SJCRH30 (cell line): ENCODE results near the gene RAI14. TPM values are rescaled to one million over a fixed set of nuclear protein-coding genes. Genes with fewer than 3 reads are reported as not detected.

Experiments
- DNase-seq, 2 experiments: peaks; one replicate each; pipeline ENCODE4 v3.0.0-alpha.2; 2015 to 2020
- H3K27ac ChIP-seq: fragments of 250-450 bp; sonication (Bioruptor Pico); 2 replicates; pipeline ENCODE4 v1.5.1; 2020; ENCODE audit warnings: mild to moderate bottlenecking, moderate library complexity
- H3K27me3 ChIP-seq: fragments of 250-450 bp; sonication (Bioruptor Pico); 2 replicates; pipeline ENCODE4 v1.5.1; 2020; ENCODE audit warnings: mild to moderate bottlenecking, moderate library complexity
- H3K36me3 ChIP-seq: fragments of 250-450 bp; sonication (Bioruptor Pico); 2 replicates; pipeline ENCODE4 v1.5.1; 2020; ENCODE audit warnings: mild to moderate bottlenecking, moderate library complexity
- H3K4me1 ChIP-seq: fragments of 250-450 bp; sonication (Bioruptor Pico); 2 replicates; pipeline ENCODE4 v1.5.1; 2020; ENCODE audit warnings: mild to moderate bottlenecking, moderate library complexity
- H3K4me3 ChIP-seq: fragments of 250-450 bp; sonication (Bioruptor Pico); 2 replicates; pipeline ENCODE4 v1.5.1; 2020; ENCODE audit warnings: mild to moderate bottlenecking, moderate library complexity
- H3K9me3 ChIP-seq: fragments of 250-450 bp; sonication (Bioruptor Pico); replicated peaks from 2 replicates; pipeline ENCODE4 v1.5.1; 2020; ENCODE audit warnings: mild to moderate bottlenecking, moderate library complexity
- total RNA-seq: library from RNA; depleted of rRNA; stranded (reverse); fragments of >200 nt; shearing (Covaris generic); gene quantifications from 2 replicates; pipeline ENCODE4 v1.2.3, GENCODE V29; 2014; rRNA removed

RAI14 gene
- total RNA-seq, 1 experiment from 2014 or later = 74.4 TPM

GRCh38 chr5:34870382-34870781, 214.3 kb downstream of the RAI14 start:
- Histone ChIP-seq H3K27ac (no peak overlapping the region), H3K36me3 (no peaks in the 10 kb centered on the region), H3K4me1 (no peaks in the 10 kb centered on the region), H3K4me3 (no peak overlapping the region), H3K27me3 (no peaks in the 10 kb centered on the region), H3K9me3 (no peaks in the 10 kb centered on the region)
- DNase-seq = no peak

- Histone ChIP-seq H3K4me1 (no peaks in the 10 kb centered on the region), H3K27me3 (no peaks in the 10 kb centered on the region), H3K27ac (no peak overlapping the region), H3K9me3 (peaks cover 7% of the 10 kb centered on the region; the same call in 1 of the 2 replicates), H3K36me3 (no peaks in the 10 kb centered on the region), H3K4me3 (no peak overlapping the region)
- DNase-seq = no peak
Observed at GRCh38 chr5:34876275-34876674, 220.1 kb downstream of the RAI14 start.

DNA sequence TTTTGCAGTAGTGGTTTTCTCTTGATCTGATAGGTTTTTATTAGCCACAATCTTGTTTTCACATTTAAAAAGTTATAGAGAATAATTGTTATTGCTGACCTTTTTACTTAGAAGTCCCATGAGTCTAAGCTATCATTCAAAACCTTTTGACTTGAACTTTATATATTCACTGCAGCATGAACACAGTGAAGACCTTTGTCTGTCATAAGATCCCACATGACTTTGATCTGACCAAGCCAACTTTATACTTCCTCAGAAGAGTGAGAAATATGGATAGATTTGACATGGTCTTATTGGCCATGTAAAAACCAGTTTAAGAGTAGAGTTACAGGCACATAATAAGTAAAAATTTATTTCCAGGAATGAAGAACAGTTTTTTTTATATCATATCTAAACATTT, 225.1 kb downstream of the RAI14 start:
- DNase-seq = no peak
- Histone ChIP-seq H3K4me1 (no peaks in the 10 kb centered on the region), H3K27ac (no peak overlapping the region), H3K36me3 (no peaks in the 10 kb centered on the region), H3K9me3 (peaks cover 7% of the 10 kb centered on the region; the same call in 1 of the 2 replicates), H3K27me3 (no peaks in the 10 kb centered on the region), H3K4me3 (no peak overlapping the region)

Other genes with a start within 250 kb of the RAI14 start
- gene TTC23L, start 182.8 kb downstream of the RAI14 start, total RNA-seq = not detected in 2 replicates